NCI-H2171 (cell line): ENCODE measurements around the gene IARS1.

ENCODE experiments used
- DNase-seq: peaks from one replicate; lab custom pipeline; 2025; lab: John Stamatoyannopoulos, UW

The IARS1 gene

GRCh38 chr9:92293452-92294296 lies at the start of gene IARS1:
TSS of gene IARS1 (minus strand) at chr9:92293697. CDS start at chr9:92289419, 4,278 bp downstream.
- peak; percentile 95 for DNase-seq

GRCh38 chr9:92342825-92343488 lies 49.5 kb upstream of the IARS1 start:
- no peak for DNase-seq

GRCh38 chr9:92341578-92341977 lies 48.1 kb upstream of the IARS1 start:
- DNase-seq = no peak

GRCh38 chr9:92333282-92333634 lies 39.8 kb upstream of the IARS1 start:
- no peak for DNase-seq

- no peak for DNase-seq
Measured at GRCh38 chr9:92332577-92333281, 39.2 kb upstream of the IARS1 start.

GRCh38 chr9:92328225-92328624 lies 34.7 kb upstream of the IARS1 start:
- DNase-seq = peak; percentile 17

GRCh38 chr9:92327283-92327850 lies 33.9 kb upstream of the IARS1 start:
- DNase-seq = no peak

GRCh38 chr9:92325991-92326500 lies 32.5 kb upstream of the IARS1 start:
- no peak for DNase-seq

GRCh38 chr9:92325269-92325990 lies 31.9 kb upstream of the IARS1 start, which contains the start of the genes CENPP and NOL8:
TSS of gene CENPP (plus strand) at chr9:92325953.
TSS of gene NOL8 (minus strand) at chr9:92325350. CDS start at chr9:92324161, 1,189 bp downstream.
- DNase-seq = peak; percentile 83

- DNase-seq = no peak
Measured at GRCh38 chr9:92324889-92325268, 31.4 kb upstream of the IARS1 start.

GRCh38 chr9:92324431-92324830 lies 30.9 kb upstream of the IARS1 start:
- no peak for DNase-seq

GRCh38 chr9:92315456-92315855 lies 22.0 kb upstream of the IARS1 start:
- no peak for DNase-seq

- no peak for DNase-seq
Measured at GRCh38 chr9:92313624-92314012, 20.1 kb upstream of the IARS1 start.

- no peak for DNase-seq
Measured at GRCh38 chr9:92312887-92313623, 19.6 kb upstream of the IARS1 start.

GRCh38 chr9:92310562-92310961 lies 17.1 kb upstream of the IARS1 start:
- no peak for DNase-seq

- no peak for DNase-seq
Measured at GRCh38 chr9:92308893-92309292, 15.4 kb upstream of the IARS1 start.

GRCh38 chr9:92300936-92301335 lies 7.4 kb upstream of the IARS1 start:
- DNase-seq = no peak

- DNase-seq = no peak
Measured at GRCh38 chr9:92299116-92299515, 5.6 kb upstream of the IARS1 start.

- DNase-seq = no peak
Measured at GRCh38 chr9:92298036-92298435, 4.5 kb upstream of the IARS1 start.

- DNase-seq = no peak
Measured at GRCh38 chr9:92297611-92298010, 4.1 kb upstream of the IARS1 start.

GRCh38 chr9:92295827-92296258 lies 2.3 kb upstream of the IARS1 start:
- DNase-seq = no peak
